Tibial artery (tissue), 4 donors: ENCODE data around the gene NUDT21.

Experiments
- DNase-seq, 2 donors: peaks; one replicate each; pipeline ENCODE4 v3.0.0-alpha.2; 2019
- H3K27ac ChIP-seq, 2 donors: fragments of 200-600 bp; sonication (generic) in 1 of 2; 1 replicate in 1 of 2; 2 replicates in 1 of 2; pipeline ENCODE4 v1.5.1; 2018 to 2019; ENCODE audit warnings: mild to moderate bottlenecking in 1 of 2
- H3K27me3 ChIP-seq, 2 donors: fragments of 200-600 bp; sonication (generic) in 1 of 2; one replicate each; pipeline versions ENCODE4 v1.5.1 to v1.6.0; 2016 to 2019
- H3K36me3 ChIP-seq, 3 donors: fragments of 200-600 bp; sonication (generic) in 2 of 3; one replicate each; pipeline ENCODE4 v1.5.1; 2016 to 2019; ENCODE audit warnings: mild to moderate bottlenecking in 2 of 3
- H3K4me1 ChIP-seq, 4 donors: fragments of 200-600 bp; sonication (generic) in 2 of 4; 1 replicate in 3 of 4; 2 replicates in 1 of 4; pipeline ENCODE4 v1.5.1; 2016 to 2019
- H3K4me3 ChIP-seq, 2 donors: fragments of 200-600 bp; sonication (generic) in 1 of 2; 1 replicate in 1 of 2; 2 replicates in 1 of 2; pipeline ENCODE4 v1.5.1; 2018 to 2019; ENCODE audit warnings: mild to moderate bottlenecking in 2 of 2
- H3K9me3 ChIP-seq, 3 donors: fragments of 200-600 bp; sonication (generic) in 1 of 3; one replicate each; pipeline ENCODE4 v1.5.1; 2016 to 2019
- intact Hi-C: fragments of 100-400 bp; cut with DNase I; formaldehyde crosslinking; loops from one replicate; pipeline ENCODE4 v1.15.0; 2023; ENCODE audit warnings: low total_unique reads
- TF ChIP-seq, protein P1 (sequence below), 2 experiments: fragments of 200-600 bp in 1 of 2; fragments of 450-650 bp in 1 of 2; IDR thresholded peaks; one replicate each; pipeline ENCODE4 v1.5.1; 2017 to 2019; ENCODE audit warnings: antibody characterized with exemption in 2 of 2, mild to moderate bottlenecking in 1 of 2, moderate library complexity in 1 of 2

The NUDT21 gene

DNA sequence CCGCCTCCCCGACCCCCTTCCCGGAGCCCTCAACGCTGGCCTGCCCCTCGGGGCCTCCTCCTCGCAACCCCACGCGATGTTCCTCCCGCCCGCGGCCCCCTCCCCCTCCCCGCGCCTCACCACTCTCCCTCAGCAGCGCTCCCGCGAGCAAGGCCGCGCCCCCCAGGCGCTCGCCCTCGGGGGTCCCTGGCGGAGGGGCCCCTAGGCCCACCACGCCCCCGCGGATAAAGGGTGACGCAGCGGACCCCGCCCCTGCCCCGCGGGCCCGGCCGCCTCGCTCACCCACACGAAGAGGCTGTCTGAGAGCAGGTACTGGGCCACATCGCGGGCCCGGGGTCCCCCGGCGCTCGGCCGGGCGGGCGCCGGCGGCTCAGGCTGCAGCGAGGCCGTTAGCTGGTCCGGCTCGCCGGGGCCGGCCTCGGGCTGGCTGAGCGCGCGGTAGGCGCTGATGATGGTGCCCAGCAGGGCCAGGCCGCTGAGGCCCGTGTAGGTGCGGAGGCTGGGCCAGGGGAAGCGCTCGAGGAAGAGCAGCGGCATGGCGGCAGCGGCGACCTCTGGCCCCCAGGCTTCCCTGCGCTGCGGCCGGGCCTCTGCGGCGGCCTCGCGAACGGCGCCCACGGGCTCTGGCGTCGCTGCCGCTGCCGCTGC is 26.2 kb downstream of the NUDT21 start:
- Histone ChIP-seq H3K27ac (peak overlapping the region; percentile 90 to 91), H3K9me3 (no peaks in the 10 kb centered on the region), H3K4me3 (peak overlapping the region; percentile 79 to 99), H3K36me3 (no peaks in the 10 kb centered on the region), H3K4me1 (peaks cover 0 to 43% (median 28%) of the 10 kb centered on the region in 4 donors), H3K27me3 (no peaks in the 10 kb centered on the region)
- intact Hi-C loops, result no loop called here
- TF ChIP-seq, protein P1, sequence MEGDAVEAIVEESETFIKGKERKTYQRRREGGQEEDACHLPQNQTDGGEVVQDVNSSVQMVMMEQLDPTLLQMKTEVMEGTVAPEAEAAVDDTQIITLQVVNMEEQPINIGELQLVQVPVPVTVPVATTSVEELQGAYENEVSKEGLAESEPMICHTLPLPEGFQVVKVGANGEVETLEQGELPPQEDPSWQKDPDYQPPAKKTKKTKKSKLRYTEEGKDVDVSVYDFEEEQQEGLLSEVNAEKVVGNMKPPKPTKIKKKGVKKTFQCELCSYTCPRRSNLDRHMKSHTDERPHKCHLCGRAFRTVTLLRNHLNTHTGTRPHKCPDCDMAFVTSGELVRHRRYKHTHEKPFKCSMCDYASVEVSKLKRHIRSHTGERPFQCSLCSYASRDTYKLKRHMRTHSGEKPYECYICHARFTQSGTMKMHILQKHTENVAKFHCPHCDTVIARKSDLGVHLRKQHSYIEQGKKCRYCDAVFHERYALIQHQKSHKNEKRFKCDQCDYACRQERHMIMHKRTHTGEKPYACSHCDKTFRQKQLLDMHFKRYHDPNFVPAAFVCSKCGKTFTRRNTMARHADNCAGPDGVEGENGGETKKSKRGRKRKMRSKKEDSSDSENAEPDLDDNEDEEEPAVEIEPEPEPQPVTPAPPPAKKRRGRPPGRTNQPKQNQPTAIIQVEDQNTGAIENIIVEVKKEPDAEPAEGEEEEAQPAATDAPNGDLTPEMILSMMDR (IDR thresholded peaks at IDR 0.05), result no peak
- peak; percentile 32 to 76 for DNase-seq

DNA sequence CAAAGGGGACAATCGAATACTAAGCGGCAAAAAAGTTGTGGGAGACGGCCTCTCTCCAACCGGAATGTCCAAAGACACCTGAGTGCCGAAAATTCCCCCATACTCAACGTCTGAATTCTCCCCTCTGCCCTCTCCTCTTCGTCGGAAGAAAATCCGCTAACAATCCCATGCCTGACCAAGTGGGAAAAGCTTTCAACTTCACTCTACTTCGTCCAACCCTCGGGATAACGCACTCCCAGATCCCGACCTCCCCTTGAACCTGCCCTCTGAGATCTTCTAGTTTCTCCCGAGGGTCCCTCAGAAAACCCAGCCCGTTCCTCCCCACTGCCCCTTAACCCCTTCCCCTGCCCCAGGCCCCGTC is 26.7 kb downstream of the NUDT21 start:
- DNase-seq, result no peak
- Histone ChIP-seq H3K9me3 (no peaks in the 10 kb centered on the region), H3K27ac (peak overlapping the region; percentile 90 to 91), H3K36me3 (no peaks in the 10 kb centered on the region), H3K4me1 (peaks cover 0 to 48% (median 30%) of the 10 kb centered on the region in 4 donors), H3K4me3 (peak overlapping the region; percentile 79 to 99), H3K27me3 (no peaks in the 10 kb centered on the region)
- intact Hi-C loops, result no loop called here
- TF ChIP-seq, protein P1 (IDR thresholded peaks at IDR 0.05), result no peak

DNA sequence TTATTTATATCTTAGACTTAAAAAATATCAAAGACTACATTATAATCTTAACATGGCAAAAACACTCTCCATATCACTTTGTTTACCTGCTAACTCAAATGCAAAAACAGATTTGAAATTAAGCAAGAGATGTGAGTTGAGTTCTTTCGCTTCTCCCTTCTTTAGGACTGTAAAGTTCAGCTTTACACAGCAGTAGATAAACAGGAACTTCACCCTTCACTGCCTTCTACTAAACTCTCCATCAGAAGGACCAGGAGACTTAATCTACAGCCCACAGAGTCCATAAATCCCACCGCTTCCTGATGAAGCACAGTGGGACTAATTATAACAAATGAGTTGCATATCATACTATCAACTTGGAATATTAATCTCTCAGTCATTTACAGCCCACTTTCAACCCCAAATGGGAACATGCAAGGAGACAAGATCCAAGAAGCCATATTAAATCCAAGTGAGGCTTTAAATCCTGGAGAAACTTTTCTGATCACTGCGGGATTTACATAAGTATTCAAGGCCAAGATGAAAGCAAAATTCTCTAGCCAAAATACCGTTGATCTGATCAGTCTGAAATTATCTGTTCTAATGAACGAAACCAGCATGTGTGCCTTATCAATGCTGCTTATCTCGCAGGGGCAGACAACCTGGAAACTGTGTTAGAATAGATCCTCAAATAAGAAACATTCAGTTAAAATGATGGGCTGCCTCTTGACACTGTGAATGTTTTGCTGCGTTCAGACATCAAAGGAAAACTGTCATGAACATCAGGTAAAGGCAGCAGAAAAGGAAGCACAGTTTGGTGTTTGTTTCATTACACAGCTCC is 27.3 kb downstream of the NUDT21 start:
- Histone ChIP-seq H3K4me3 (peak overlapping the region; percentile 79 to 99), H3K27me3 (no peaks in the 10 kb centered on the region), H3K27ac (peak overlapping the region; percentile 90 to 91), H3K9me3 (no peaks in the 10 kb centered on the region), H3K36me3 (no peaks in the 10 kb centered on the region), H3K4me1 (peaks cover 0 to 54% (median 30%) of the 10 kb centered on the region in 4 donors)
- DNase-seq, result no peak
- intact Hi-C loops, result no loop called here
- TF ChIP-seq, protein P1 (IDR thresholded peaks at IDR 0.05), result no peak

DNA sequence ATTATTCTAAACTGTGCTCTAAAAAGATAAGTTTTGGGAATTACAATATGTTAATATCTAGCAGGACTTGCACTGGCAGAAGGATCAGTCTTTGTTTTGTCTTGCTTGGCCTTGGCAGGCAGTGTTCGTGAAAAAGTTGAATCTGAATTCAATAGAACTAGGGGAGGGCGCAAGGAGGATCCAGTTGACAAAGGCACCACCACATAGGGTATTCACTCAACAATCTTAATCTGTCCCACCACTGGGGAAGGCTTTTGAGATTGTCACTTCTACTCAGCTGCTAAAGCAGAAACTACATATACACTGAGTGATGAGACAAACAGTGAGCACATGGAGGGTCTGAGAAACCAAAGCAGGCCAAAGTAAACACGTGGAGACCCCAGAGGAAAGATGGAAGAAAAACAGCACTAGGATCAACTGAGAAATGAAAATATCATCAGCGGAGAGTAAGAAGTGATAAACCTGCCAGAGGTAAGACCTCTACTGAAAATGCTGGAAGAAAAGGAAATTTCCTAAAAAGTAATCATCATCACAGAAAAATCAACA is 28.2 kb downstream of the NUDT21 start:
- intact Hi-C loops, result no loop called here
- Histone ChIP-seq H3K36me3 (no peaks in the 10 kb centered on the region), H3K4me3 (peak overlapping the region in 1 of 2 donors; percentile 79), H3K9me3 (no peaks in the 10 kb centered on the region), H3K27ac (no peak overlapping the region), H3K4me1 (peaks cover 0 to 55% (median 30%) of the 10 kb centered on the region in 4 donors), H3K27me3 (no peaks in the 10 kb centered on the region)
- TF ChIP-seq, protein P1 (IDR thresholded peaks at IDR 0.05), result no peak
- no peak for DNase-seq

DNA sequence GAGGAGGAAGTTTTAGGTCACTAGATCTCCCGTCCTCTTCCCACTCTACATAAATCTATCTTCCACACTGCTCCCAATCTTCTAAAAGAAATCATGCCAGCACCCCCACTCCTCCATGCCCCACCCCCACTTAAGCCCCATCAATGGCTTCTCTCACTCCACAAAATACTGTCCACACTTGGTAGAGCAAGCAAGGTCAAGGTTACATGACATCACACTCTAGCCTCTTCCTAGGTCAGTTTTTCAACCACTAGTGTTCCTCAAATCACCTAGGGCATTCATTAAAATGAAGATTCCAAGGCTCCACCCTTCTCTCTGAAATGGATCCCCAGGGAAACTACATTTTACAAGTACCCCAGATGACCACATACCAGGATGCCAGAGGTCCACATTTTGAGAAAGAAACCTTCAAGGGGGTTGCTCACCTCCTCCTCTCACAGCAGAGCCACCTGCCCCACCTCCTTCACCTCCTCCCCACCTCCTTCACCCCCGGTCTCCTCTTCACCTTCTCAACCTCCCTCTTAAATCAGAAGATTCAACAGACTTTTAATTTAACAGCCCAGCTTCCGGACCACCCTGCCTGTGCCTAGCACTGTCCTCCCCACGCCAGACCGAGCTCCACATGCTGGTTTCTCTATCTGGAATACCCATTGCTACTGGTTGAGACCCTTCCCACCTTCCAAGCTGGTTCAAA is 29.0 kb downstream of the NUDT21 start:
- Histone ChIP-seq H3K4me1 (peaks cover 0 to 55% (median 30%) of the 10 kb centered on the region in 4 donors), H3K36me3 (no peaks in the 10 kb centered on the region), H3K4me3 (no peak overlapping the region), H3K27me3 (no peaks in the 10 kb centered on the region), H3K27ac (no peak overlapping the region), H3K9me3 (no peaks in the 10 kb centered on the region)
- no peak for DNase-seq
- intact Hi-C loops, result no loop called here
- TF ChIP-seq, protein P1 (IDR thresholded peaks at IDR 0.05), result no peak
